ENCODE data around the gene MAGI2.

- TF ChIP-seq, protein P1, sequence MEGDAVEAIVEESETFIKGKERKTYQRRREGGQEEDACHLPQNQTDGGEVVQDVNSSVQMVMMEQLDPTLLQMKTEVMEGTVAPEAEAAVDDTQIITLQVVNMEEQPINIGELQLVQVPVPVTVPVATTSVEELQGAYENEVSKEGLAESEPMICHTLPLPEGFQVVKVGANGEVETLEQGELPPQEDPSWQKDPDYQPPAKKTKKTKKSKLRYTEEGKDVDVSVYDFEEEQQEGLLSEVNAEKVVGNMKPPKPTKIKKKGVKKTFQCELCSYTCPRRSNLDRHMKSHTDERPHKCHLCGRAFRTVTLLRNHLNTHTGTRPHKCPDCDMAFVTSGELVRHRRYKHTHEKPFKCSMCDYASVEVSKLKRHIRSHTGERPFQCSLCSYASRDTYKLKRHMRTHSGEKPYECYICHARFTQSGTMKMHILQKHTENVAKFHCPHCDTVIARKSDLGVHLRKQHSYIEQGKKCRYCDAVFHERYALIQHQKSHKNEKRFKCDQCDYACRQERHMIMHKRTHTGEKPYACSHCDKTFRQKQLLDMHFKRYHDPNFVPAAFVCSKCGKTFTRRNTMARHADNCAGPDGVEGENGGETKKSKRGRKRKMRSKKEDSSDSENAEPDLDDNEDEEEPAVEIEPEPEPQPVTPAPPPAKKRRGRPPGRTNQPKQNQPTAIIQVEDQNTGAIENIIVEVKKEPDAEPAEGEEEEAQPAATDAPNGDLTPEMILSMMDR (conservative IDR thresholded peaks at IDR 0.05; ENCODE audit: low read depth, low read length): no peak
- no peak for TF ChIP-seq EZH2 (IDR thresholded peaks at IDR 0.05; ENCODE audit: borderline replicate concordance, low read depth, low read length, poor library complexity, severe bottlenecking)
Measured at GRCh38 chr7:78620920-78621319, 832.5 kb downstream of the MAGI2 start.

Measured in A673 (cell line).